ENCODE data around the gene AK8. TPM values are rescaled to one million over a fixed set of nuclear protein-coding genes. Genes with fewer than 3 reads are reported as not detected.

The AK8 gene
- total and polyA plus RNA-seq, 9 of the 15 experiments (the other 6 are each of a cell fraction or from before 2014, with no cell fraction given), result 0.06 to 0.37 TPM; not detected in 7

- Histone ChIP-seq H4K20me1 (replicated peaks; ENCODE audit: control insufficient read depth, insufficient read depth, low read length) (0 out of 2 replicates have a peak, but pooled peaks cover 3% of the 10 kb centered on the region), H3K27ac (ENCODE audit: extremely low read depth, low read depth, low read length) (no peak overlapping the region), H3K79me2 (ENCODE audit: control insufficient read depth, insufficient read depth, low read length) (no peaks in the 10 kb centered on the region), H3K4me3 (no peak overlapping the region), H3K36me3 (ENCODE audit: control insufficient read depth, insufficient read depth, low read length) (no peaks in the 10 kb centered on the region), H2AFZ (ENCODE audit: low read depth, low read length) (no peak overlapping the region), H3K4me2 (ENCODE audit: insufficient read depth, low read length) (no peak overlapping the region), H3K27me3 (ENCODE audit: control insufficient read depth in 2 of 2, insufficient read depth in 2 of 2, low read length in 2 of 2) (peaks cover 34 to 82% of the 10 kb centered on the region in 2 experiments), H3K9me3 (replicated peaks; ENCODE audit: control insufficient read depth, insufficient read depth, low read depth, low read length) (no peaks in the 10 kb centered on the region), H3K4me1 (replicated peaks in 1 of 2; ENCODE audit: control insufficient read depth in 2 of 2, insufficient read depth in 2 of 2, low read length in 2 of 2) (no peaks in the 10 kb centered on the region), H3K9ac (ENCODE audit: insufficient read depth in 1 of 2, low read depth in 2 of 2, low read length in 2 of 2) (no peak overlapping the region), H3K9me1 (ENCODE audit: control insufficient read depth, insufficient read depth, low read length) (peaks cover 5% of the 10 kb centered on the region)
- in situ Hi-C loops (cut with MboI) (no loop called here), intact Hi-C loops (cut with micrococcal nuclease) (no loop called here)
- no peak for ATAC-seq
- DNase-seq (ENCODE audit: extremely low read depth in 1 of 4, low spot score in 3 of 4), result no peak
- BruUV-seq (replicated peaks), result no TSS peak
- POLR2A ChIA-PET, result interaction anchor here (0.5 to 0.8 kb wide), 3 partner anchors 10 to 113 kb away, joined by 3 read pairs; no protein-coding TSS in a partner anchor
- FAIRE-seq, result no peak
- CTCF ChIA-PET (ENCODE audit: low intra/inter-chr PET ratio), result no interaction called here
- WGBS (ENCODE audit: insufficient coverage, low coverage, missing lambda C conversion rate), result 4% methylated on average over 5 of the region's 5 CpGs
- no peak for TF ChIP-seq SMAD3 (CRISPR knock-in tag; conservative IDR thresholded peaks at IDR 0.05)
- TF ChIP-seq, protein P1, sequence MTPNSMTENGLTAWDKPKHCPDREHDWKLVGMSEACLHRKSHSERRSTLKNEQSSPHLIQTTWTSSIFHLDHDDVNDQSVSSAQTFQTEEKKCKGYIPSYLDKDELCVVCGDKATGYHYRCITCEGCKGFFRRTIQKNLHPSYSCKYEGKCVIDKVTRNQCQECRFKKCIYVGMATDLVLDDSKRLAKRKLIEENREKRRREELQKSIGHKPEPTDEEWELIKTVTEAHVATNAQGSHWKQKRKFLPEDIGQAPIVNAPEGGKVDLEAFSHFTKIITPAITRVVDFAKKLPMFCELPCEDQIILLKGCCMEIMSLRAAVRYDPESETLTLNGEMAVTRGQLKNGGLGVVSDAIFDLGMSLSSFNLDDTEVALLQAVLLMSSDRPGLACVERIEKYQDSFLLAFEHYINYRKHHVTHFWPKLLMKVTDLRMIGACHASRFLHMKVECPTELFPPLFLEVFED (CRISPR knock-in tag; conservative IDR thresholded peaks at IDR 0.05), result no peak
- TF ChIP-seq ZFP36 (IDR thresholded peaks at IDR 0.05; ENCODE audit: low read depth, low read length, partially characterized antibody), result no peak
- TF ChIP-seq HDAC3 (IDR thresholded peaks at IDR 0.05; ENCODE audit: borderline replicate concordance, partially characterized antibody), result no peak
- no peak for TF ChIP-seq MCM2 (IDR thresholded peaks at IDR 0.05; ENCODE audit: low read depth)
- TF ChIP-seq, protein P2, sequence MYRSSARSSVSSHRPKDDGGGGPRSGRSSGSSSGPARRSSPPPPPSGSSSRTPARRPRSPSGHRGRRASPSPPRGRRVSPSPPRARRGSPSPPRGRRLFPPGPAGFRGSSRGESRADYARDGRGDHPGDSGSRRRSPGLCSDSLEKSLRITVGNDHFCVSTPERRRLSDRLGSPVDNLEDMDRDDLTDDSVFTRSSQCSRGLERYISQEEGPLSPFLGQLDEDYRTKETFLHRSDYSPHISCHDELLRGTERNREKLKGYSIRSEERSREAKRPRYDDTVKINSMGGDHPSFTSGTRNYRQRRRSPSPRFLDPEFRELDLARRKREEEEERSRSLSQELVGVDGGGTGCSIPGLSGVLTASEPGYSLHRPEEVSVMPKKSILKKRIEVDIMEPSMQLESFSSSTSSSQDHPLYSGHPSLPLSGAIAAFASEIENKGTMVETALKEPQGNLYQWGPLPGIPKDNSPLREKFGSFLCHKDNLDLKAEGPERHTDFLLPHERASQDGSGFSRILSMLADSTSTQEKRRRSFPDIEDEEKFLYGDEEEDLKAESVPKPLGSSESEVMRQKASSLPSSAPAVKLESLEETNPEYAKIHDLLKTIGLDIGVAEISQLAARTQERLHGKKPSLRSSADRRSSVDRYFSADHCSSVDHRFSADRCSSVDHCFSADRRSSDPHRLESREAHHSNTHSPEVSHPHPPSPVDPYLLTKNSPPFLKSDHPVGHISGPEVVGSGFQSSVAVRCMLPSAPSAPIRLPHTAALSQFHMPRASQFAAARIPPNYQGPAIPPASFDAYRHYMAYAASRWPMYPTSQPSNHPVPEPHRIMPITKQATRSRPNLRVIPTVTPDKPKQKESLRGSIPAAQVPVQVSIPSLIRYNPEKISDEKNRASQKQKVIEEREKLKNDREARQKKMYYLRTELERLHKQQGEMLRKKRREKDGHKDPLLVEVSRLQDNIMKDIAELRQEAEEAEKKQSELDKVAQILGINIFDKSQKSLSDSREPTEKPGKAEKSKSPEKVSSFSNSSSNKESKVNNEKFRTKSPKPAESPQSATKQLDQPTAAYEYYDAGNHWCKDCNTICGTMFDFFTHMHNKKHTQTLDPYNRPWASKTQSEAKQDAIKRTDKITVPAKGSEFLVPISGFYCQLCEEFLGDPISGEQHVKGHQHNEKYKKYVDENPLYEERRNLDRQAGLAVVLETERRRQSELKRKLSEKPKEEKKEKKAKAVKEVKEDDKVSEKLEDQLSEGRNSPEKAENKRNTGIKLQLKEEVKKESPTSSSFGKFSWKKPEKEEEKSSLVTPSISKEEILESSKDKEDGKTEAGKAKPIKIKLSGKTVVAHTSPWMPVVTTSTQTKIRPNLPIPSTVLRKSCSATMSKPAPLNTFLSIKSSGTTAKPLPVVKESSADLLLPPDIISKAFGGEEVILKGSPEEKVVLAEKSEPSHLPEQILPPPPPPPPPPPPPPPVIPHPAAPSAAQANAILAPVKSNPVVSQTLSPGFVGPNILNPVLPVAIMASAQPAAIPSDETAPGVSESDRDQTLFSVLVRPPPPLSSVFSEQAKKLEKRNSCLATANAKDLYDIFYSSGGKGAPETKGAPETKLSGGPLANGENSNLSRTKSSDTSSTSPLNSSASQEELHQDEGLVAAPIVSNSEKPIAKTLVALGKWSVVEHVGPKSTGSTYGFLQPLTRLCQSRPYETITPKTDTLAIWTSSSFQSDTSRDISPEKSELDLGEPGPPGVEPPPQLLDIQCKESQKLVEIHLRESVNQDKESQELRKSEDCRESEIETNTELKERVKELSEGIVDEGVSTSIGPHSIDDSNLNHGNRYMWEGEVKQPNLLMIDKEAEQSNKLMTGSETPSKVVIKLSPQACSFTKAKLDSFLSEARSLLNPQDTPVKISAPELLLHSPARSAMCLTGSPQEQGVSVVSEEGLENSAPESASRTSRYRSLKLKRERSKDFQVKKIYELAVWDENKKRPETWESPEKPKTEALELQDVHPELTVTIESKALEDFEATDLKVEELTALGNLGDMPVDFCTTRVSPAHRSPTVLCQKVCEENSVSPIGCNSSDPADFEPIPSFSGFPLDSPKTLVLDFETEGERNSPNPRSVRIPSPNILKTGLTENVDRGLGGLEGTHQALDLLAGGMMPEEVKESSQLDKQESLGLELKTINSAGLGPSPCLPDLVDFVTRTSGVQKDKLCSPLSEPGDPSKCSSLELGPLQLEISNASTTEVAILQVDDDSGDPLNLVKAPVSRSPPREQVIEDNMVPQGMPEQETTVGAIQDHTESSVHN (IDR thresholded peaks at IDR 0.05; ENCODE audit: borderline replicate concordance in 1 of 2, low read depth in 1 of 2), result no peak
- TF ChIP-seq L3MBTL2 (IDR thresholded peaks at IDR 0.05), result no peak
- no peak for TF ChIP-seq HLTF (IDR thresholded peaks at IDR 0.05)
- no peak for TF ChIP-seq JUNB (CRISPR knock-in tag; conservative IDR thresholded peaks at IDR 0.05)
- TF ChIP-seq CHD1 (IDR thresholded peaks at IDR 0.05; ENCODE audit: low read length), result no peak
- no peak for TF ChIP-seq ZNF589 (CRISPR knock-in tag; IDR thresholded peaks at IDR 0.05; ENCODE audit: low read depth)
- no peak for TF ChIP-seq ILF3 (IDR thresholded peaks at IDR 0.05; ENCODE audit: borderline replicate concordance)
These were observed 148.7 kb downstream of the AK8 start for GRCh38 chr9:132729235-132729890.

Measured in K562 (cell line).